Fibroblast of the aortic adventitia (primary cell): Measurements from ENCODE around the gene ECM2. TPM values are rescaled to one million over a fixed set of nuclear protein-coding genes. Genes with fewer than 3 reads are reported as not detected.
A peak's percentile ranks its signal among the peaks of the same experiment; 100 is the strongest.

Experiments used
- DNase-seq: peaks from one replicate; pipeline ENCODE4 v3.0.0-alpha.2; 2010; ENCODE audit warnings: low read depth
- H3K4me3 ChIP-seq: 2 replicates; pipeline ENCODE4 v1.5.1; 2011; ENCODE audit warnings: low read depth, mild to moderate bottlenecking, control low read depth, low read length, moderate library complexity
- total RNA-seq: library from RNA; depleted of rRNA; stranded (reverse); fragments of >200 nt; gene quantifications from 2 replicates; pipeline ENCODE4 v1.2.3, GENCODE V29; 2012; ENCODE audit warnings: low replicate concordance
- TF ChIP-seq, protein P1 (sequence below): IDR thresholded peaks from 2 replicates; pipeline ENCODE4 v1.5.1; 2011; ENCODE audit warnings: mild to moderate bottlenecking, low read length, control low read depth, inconsistent platforms; ENCODE audit not compliant: insufficient read depth

ECM2 gene
- total RNA-seq, 1 donor, result 23.3 TPM

DNA sequence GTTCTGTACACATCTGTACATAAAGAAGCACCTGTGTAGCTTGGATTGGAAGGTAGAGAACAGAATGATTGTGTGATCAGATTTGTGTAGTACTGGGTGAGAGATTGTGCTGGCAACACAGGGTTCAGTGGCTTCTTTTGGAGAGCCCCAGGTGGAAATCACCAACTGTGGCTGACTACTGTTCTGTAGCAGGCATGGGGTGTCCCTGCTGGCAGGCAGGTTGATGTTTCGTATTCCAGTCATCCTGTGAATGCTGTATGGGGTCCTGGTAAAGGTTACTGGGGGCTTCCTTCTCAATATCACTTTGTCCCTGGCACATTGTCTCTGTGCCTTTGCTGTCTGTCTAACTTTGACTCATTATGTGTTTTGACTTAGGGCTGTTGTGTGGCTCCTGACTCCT lies 58.8 kb downstream of the ECM2 start:
- TF ChIP-seq, protein P1, sequence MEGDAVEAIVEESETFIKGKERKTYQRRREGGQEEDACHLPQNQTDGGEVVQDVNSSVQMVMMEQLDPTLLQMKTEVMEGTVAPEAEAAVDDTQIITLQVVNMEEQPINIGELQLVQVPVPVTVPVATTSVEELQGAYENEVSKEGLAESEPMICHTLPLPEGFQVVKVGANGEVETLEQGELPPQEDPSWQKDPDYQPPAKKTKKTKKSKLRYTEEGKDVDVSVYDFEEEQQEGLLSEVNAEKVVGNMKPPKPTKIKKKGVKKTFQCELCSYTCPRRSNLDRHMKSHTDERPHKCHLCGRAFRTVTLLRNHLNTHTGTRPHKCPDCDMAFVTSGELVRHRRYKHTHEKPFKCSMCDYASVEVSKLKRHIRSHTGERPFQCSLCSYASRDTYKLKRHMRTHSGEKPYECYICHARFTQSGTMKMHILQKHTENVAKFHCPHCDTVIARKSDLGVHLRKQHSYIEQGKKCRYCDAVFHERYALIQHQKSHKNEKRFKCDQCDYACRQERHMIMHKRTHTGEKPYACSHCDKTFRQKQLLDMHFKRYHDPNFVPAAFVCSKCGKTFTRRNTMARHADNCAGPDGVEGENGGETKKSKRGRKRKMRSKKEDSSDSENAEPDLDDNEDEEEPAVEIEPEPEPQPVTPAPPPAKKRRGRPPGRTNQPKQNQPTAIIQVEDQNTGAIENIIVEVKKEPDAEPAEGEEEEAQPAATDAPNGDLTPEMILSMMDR, result no peak
- DNase-seq, result no peak
- no peak overlapping the region for H3K4me3 ChIP-seq

DNA sequence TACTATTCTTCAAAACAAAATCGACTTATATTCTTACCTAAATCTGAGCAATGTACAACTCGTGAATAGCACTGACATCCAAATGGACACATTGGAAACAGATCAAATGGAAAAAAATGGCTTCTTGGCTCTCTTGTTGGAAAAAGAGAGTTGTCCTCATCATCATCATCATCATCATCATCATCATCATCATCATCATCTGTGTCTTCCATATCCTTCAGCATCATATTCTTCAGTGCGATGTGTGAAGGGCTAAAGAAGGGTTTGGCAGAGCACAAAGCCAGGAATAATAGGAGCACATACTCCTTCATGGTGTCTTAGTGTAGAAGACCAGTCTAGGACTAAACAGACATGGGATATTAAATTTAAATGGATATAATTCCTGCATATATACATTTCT lies 61.2 kb downstream of the ECM2 start:
- TF ChIP-seq, protein P1, result no peak
- DNase-seq, result no peak

DNA sequence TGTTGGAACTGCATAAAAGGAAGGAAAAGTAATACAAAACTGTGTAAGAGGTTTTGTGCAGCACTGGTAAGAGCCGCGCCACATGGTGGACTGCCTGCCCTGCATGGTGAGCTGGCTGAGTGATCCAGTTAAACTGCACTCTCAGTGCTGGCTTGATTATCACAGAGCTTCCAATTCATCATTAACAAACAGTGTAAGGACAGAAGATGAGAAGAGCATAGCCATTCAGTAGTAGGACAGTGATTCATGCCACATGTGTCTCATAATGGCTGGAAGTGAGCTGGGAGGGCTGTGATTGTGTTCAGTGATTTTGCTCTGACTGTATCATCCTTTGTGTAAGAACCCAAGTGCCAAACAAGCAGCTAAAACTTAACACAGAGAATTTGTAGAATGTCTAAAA lies 67.6 kb downstream of the ECM2 start:
- TF ChIP-seq, protein P1, result no peak
- no peak overlapping the region for H3K4me3 ChIP-seq
- DNase-seq, result no peak

More for the DNA sequence above, 61.2 kb downstream of the ECM2 start:
- H3K4me3 ChIP-seq, result no peak overlapping the region

DNA sequence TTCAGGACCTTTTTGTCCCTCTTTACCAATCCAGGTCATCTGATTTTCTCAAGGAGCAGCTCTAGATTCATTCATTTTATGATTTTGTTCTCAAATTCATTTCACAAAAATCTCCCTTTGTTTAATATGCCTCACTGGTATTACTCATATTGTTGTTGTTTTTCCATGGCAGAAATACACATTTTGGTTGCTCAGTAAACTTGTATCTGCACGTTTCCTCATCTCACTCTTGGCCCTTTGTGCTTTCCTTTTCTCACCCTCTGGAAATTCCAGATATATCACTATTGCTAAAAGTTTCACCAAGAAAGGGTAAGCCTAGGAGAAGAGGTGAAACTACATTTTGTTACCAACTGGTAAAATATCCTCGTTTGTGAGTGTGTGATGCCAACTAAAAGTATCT lies 68.3 kb downstream of the ECM2 start:
- no peak for DNase-seq
- no peak overlapping the region for H3K4me3 ChIP-seq
- TF ChIP-seq, protein P1, result no peak

DNA sequence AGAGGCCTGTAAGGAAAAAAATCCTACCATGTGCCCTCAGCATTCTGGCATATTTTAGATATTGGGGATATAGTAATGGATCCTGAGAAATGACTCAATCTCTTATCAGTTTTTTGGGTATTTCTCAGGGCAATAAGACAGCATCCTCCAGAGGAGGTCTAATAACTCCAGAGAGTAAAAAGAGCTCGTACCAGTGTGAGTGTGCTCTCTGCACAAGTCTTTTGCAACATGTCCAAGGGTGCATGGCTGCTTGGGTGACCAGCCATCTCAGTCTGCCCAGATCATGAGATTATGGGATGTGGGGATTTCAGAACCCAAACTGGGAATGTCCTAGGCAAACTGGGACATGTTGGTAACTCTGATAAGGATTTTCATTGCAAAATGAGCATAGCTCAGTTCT lies 68.7 kb downstream of the ECM2 start:
- no peak overlapping the region for H3K4me3 ChIP-seq
- peak; percentile 41 for DNase-seq
- TF ChIP-seq, protein P1, result no peak

DNA sequence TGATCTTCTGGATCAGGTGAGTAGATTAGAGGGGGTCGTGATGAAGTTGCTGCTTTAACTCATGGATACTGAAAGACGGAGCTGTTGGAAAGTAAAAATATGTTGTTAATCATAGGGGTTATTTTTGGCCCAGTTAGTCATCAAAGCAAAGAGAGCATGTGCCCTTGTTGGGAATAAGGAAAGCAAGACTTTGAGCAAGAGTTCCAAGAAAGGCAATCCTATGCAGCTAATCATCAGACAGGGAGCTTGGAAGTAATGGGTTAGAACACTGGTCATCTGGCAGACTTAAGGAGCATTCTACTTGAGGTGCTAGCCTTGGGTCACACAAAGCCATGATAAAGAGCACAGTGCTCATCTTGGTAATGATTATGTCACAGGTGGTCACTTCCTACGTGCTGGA lies 71.8 kb downstream of the ECM2 start:
- no peak overlapping the region for H3K4me3 ChIP-seq
- TF ChIP-seq, protein P1, result no peak
- DNase-seq, result peak; percentile 94

DNA sequence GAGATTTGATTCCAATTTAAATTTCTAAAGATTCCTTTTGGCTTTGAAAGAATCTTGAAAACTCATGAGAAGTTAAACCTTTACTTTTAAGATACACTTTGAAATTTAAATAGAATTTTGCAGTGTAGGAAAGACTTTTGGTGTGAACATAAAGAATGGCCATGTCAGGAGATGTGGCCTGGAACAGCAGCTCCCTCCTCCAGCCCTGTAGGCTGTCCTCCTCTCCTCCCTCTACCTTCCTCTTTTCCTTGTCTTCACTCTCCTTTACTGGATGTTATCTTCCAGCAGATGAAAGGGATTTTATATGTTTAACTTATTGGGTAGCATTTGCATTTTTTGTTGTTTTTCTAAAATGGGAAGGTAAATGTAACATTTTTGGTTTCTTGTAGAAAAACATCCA lies 72.4 kb downstream of the ECM2 start:
- no peak for DNase-seq
- H3K4me3 ChIP-seq, result no peak overlapping the region
- TF ChIP-seq, protein P1, result no peak
